GM12872 (cell line): ENCODE measurements around the gene RPS8.

Experiments
- TF ChIP-seq, protein P1 (sequence below): IDR thresholded peaks from 3 replicates; pipeline ENCODE4 v1.5.1; 2011; ENCODE audit warnings: low read depth, mild to moderate bottlenecking, low read length, moderate library complexity; ENCODE audit not compliant: insufficient read depth

RPS8 gene

DNA sequence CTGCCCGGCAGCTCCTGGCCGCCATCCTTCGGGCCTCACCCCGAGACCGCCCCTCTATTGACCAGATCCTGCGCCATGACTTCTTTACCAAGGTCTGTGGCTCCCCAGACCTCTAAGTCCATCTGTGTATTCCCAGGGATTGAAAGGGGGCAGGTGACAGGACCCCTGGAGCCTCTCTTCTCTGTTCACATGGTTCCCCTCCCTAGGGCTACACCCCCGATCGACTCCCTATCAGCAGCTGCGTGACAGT, 27.6 kb downstream of the RPS8 start:
- TF ChIP-seq, protein P1, sequence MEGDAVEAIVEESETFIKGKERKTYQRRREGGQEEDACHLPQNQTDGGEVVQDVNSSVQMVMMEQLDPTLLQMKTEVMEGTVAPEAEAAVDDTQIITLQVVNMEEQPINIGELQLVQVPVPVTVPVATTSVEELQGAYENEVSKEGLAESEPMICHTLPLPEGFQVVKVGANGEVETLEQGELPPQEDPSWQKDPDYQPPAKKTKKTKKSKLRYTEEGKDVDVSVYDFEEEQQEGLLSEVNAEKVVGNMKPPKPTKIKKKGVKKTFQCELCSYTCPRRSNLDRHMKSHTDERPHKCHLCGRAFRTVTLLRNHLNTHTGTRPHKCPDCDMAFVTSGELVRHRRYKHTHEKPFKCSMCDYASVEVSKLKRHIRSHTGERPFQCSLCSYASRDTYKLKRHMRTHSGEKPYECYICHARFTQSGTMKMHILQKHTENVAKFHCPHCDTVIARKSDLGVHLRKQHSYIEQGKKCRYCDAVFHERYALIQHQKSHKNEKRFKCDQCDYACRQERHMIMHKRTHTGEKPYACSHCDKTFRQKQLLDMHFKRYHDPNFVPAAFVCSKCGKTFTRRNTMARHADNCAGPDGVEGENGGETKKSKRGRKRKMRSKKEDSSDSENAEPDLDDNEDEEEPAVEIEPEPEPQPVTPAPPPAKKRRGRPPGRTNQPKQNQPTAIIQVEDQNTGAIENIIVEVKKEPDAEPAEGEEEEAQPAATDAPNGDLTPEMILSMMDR = no peak

DNA sequence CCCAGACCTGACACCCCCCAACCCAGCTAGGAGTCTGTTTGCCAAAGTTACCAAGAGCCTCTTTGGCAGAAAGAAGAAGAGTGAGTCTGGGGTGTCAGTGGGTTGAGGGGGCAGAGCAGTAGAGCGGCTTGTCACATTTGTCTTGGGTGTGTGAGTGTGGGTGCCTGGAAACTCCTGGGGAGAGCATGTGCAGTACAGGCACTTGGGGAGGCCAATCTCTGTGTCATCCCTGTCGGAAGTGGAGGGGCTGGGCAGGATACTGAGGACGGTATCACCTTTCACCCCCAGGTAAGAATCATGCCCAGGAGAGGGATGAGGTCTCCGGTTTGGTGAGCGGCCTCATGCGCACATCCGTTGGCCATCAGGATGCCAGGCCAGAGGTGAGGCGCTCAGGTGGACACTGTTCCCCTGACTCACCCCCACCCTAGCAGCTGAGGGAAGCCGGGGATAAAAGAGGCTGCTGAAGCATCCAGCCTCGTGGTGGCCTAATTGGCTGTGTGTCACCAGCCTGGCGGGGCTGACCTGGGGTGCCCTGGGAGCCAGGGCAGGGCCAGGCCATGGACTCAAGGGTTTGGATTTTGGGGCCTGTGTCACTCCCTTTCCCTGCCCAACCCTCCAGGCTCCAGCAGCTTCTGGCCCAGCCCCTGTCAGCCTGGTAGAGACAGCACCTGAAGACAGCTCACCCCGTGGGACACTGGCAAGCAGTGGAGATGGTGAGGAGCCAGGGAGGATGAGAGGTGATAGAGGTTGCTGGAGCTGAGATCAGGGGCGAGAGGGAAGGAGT, 28.2 kb downstream of the RPS8 start:
- TF ChIP-seq, protein P1 = no peak

DNA sequence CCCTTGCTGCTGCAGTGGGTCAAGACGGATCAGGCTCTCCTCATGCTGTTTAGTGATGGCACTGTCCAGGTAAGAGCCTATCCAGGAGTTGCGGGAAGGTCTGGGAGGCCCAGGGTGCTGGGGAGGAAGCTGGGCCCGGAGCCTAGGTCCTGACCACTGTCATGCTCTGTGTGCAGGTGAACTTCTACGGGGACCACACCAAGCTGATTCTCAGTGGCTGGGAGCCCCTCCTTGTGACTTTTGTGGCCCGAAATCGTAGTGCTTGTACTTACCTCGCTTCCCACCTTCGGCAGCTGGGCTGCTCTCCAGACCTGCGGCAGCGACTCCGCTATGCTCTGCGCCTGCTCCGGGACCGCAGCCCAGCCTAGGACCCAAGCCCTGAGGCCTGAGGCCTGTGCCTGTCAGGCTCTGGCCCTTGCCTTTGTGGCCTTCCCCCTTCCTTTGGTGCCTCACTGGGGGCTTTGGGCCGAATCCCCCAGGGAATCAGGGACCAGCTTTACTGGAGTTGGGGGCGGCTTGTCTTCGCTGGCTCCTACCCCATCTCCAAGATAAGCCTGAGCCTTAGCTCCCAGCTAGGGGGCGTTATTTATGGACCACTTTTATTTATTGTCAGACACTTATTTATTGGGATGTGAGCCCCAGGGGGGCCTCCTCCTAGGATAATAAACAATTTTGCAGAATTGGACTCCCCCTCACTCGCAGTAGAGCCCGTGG, 30.1 kb downstream of the RPS8 start:
- TF ChIP-seq, protein P1 = no peak

DNA sequence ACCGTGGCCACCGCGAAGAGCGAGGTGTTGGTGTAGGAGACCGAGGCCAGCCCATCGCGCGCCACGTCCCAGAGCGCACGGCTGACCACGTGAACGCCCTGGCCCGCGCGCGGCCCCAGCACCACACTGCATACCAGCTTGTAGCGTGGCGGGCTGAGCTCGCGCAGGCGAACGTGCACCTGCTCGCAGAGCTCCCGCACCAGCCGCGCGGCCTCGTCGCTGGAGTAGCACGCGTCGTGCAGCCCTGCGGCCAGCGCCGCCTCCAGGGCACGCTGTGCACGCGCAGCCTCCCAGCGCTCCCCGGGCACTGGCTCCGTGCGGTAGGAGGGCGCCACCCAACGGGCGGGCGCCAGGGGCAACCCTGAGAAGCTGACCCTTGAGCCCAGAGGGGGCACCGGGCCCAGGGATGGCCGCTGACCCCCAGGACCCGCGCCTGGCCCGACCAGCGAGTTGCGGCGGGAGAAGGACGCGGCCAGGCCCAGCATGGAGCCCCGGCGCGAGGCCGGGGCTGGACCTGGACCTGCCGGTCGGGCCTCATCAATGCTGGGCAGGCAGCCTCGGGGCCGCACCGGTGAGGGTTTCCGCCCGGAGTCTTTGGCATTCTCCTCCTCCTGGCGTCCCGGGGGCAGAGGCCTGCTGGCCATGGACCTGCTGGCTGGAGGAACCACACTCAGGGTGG, 30.8 kb downstream of the RPS8 start:
- TF ChIP-seq, protein P1 = no peak

DNA sequence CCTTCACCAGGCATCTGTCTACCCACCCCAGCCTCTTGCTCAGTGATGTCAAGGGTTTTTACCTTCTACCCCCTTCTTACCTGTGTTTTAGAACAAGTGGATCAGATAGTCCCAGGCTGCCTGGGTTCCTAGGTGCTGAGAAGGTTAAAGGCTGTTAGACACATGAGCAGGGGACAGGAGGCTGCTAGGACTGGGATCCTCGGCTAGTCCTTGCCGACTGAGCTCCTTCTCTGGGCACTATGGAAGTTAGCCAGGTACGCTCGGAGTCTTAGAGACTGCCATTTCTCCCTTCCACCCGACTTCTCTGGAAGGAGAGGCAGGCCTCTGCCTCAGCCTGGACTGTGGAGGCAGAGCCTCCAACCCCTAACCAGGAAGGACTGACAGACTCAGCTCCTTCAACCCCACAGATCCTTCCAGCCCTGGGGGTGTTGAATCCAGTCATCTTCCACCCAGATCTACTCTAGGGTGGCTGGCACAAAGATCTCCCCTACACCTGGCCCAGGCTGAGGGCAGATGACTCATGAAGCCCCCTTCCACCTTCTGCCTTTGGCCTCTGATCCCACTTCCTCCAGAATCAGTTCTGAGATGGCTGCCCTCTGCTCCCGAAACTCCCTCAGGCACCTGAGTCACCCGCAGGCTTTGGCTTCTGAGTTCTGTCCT, 31.5 kb downstream of the RPS8 start, which contains the start of gene DYNLT4:
Gene DYNLT4 (minus strand): TSS at position 648 of the 660 bp plus-strand sequence. CDS start 683 bp downstream, outside the sequence.
- TF ChIP-seq, protein P1 = no peak

DNA sequence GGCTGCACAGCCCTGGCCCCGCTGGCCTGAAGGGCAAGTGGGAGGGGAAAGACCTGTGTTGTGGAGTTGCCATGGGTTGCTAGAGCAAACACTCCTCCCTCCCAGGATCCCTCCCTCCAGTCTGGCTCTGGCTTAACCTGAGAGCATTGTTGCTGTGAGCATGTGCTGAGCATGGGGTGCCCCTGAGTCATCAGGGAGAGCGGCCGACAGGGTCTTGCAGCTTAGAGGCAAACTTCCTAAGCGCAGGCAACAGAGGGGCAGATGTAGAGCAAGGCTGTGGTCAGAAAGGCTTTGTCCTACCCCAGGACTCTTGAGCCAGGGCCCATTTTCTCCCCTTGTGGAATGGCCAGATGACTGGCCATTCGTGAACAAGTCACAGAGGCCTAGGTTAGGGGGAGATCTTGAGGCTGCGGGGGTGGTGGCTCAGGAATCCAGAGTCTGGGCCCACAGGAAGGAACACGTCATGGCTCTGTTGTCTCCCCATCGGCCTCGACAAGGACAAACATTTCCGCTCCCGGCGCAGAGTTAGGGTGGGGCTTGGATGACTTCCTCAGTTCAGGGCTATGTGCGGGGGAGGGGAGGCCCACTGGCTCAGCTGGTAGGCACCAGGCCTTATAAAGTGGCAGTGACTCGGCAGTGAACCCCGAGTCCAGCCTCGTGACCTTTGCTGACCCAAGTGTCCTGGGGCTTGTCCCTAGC, 32.2 kb downstream of the RPS8 start:
- TF ChIP-seq, protein P1 = no peak
